Stimulated activated CD4-positive, alpha-beta T cell treated with anti-CD3 and anti-CD28 coated beads, Interleukin-4, amount 100 ng/mL, for 48 hours (primary cell): Measurements from ENCODE around the gene B4GALT7.
"Not testable (repeated sequence)": the region's sequence is repeated elsewhere in the genome, so short reads cannot be mapped to it uniquely, and the experiment has no call there.

Experiments used
- DNase-seq, 2 donors: peaks; one replicate each; pipeline ENCODE4 v3.0.0-alpha.2; 2020; ENCODE audit warnings: low read depth in 2 of 2

B4GALT7 gene, protein sequence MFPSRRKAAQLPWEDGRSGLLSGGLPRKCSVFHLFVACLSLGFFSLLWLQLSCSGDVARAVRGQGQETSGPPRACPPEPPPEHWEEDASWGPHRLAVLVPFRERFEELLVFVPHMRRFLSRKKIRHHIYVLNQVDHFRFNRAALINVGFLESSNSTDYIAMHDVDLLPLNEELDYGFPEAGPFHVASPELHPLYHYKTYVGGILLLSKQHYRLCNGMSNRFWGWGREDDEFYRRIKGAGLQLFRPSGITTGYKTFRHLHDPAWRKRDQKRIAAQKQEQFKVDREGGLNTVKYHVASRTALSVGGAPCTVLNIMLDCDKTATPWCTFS

DNA sequence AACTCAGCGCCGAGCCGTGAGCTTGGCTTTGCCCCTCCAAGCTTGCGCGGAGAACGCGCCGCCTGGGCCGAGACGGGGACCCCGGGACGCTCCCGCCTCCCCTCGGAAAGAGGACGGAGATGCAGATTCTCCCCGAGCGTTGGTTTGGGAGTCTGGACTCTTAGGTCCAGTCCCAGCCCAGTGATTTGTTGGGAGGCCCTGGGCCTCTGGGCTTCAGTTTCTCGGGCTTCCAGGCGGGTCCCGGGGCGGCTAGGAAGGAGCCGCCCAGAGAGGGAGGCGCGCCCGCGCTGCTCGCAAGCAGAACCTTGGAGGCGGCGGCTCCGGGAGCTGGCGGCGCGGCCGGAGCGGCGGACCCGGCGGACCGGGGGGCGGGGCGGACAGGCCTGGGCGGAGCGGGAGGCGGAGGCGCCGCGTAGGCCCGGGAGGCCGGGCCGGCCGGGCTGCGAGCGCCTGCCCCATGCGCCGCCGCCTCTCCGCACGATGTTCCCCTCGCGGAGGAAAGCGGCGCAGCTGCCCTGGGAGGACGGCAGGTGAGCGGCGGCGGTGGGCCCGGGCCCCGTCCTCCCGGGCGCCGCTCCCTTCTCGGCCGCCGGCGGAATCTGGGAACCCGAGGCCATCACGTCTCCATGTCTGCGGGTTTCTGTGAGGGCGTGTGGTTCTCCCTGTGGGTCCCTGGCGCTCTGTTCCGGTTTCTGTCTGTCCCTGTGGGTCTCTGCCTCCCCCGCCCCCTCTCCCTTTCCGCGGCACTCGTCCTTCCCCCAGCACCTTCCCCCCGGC lies at the start of gene B4GALT7:
Gene B4GALT7 (plus strand): TSS at position 402 of the 777 bp plus-strand sequence. CDS start 79 bp downstream, at position 481.
- DNase-seq, result peak; percentile 84 to 88

DNA sequence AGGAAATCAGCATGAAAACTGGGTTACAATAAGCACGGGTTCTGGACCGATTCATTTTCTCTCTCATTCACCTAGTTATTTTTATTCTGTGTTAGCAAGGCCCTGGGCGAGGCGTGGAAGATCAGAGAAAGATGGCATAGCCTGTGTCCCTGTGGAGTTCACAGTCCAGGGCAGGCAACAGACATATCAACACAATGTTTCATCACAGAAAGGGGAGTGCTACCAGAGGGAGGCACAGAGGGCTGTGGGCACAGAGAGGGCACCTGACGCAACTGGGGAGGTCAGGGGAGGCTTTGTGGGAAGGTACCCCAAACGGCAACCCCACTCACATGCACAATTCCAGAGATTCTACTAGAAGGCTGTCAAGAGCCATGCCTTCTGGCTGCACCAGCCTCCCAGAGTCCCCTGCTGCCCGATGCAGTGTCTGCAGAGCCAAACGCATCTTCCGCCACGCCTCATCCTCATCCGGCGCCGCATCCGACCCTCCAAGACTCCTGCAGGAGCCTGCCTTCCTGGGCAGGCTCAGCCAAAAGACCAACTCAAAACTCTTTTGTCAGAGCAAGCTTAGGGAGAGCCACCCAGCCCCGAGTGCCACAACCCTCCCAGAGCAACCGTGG lies 47.0 kb upstream of the B4GALT7 start:
- no peak for DNase-seq

DNA sequence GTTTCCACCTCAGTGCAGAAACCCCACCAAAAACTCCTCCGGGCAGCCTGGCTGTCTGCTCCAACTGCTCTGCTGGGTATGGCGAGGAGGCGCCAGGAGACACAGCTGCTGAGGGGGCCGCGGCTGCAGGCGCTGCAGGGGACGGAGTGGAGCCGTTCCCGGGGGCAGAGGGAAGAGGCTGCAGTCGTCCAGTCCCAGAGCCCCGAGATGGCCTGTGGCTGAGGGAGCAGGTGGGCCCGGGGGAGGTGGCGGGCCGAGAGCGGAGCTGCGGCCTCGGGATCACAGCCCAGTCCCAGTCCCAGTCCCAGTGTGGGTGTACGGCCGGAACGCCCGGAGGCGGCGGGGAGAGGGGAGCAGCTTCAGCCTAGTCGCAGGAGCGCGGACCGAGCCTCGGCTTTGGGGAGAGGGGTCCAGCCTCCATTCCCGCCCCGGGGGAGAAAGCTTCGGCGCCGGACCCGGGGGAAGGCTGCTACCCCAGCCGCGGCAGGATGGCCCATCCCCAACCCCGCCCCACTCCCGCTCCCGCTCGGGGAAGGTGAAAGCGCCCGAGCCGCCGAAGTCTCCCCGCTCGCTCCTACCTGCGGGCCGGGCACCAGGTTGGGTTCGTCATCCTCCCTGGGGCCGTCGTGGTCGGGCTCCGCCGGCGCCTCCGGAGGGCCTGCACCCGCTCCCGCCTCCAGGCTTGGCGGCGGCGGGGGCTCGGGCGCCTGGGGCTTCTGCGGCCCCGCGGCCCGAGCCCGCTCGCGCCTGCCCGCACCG lies 46.1 kb upstream of the B4GALT7 start:
- DNase-seq, result peak; percentile 20 to 37

DNA sequence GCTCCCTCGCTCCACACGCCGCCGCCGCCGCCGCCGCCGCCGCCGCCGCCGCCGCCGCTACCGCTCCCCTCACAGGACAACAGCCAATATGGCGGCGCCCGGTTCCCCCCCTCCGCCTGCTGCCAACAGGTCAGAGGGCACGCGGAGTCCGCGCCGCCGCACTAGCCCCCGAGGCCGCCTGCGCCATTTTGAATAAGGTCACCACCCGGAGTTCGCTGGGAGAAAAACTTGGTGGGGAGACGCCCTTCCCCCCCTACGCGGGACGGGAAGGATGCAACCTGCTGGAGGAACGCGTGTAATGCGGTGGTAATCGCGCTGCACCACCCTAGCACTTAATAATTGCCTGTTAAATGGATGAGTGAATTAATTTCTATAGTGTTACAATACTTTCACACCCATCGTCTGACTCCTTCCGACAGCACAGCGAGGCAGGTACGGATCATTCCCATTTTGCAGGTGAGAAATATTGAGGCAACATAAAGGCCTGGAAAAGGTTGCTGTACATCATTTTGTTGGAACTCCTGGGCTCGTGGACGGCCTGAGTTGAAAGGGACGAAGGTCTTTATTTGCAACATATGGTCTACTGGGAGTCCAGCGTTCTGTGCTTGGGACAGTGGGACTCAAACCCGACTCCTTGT lies 45.3 kb upstream of the B4GALT7 start, which contains the start of gene FAM193B:
Gene FAM193B (minus strand): TSS at position 90 of the 638 bp plus-strand sequence. CDS start 105 bp downstream, outside the sequence.
- DNase-seq, result peak; percentile 94 to 96

DNA sequence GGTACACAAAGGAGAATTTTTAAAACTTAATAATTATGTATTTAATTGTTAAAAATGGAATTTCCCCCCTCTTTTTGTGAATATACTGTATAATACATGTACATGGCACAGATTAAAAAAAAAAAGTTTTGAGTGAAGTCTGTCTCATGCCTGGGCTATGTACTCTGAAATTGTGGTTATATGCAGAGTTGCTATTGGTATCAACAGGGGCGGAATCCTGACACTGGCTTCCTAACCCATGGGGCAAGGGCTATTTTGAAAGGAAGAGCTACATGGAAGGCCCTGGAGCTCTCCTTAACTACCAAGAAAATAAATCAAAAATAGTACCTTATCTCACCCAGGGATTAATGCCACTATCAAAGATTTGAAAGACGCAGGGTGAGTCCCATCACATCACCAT lies 44.7 kb upstream of the B4GALT7 start:
- no peak for DNase-seq

DNA sequence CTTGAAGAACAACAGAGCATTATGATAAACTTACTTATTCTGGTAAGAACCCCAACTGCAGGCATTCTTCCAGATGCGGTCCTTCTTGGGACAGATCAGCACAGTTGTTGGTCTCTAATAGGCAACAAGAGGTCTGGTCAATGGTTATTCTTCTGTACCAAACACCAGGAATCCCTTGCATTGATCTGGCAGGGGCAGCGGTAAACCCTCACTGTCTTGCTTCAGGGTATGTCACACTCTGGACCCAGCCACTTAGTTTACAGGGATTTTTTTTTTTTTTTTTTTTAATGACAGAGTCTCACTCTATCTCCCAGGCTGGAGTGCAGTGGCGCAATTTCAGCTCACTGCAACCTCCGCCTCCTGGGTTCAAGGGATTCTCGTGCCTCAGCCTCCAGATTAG lies 44.3 kb upstream of the B4GALT7 start:
- no peak for DNase-seq

DNA sequence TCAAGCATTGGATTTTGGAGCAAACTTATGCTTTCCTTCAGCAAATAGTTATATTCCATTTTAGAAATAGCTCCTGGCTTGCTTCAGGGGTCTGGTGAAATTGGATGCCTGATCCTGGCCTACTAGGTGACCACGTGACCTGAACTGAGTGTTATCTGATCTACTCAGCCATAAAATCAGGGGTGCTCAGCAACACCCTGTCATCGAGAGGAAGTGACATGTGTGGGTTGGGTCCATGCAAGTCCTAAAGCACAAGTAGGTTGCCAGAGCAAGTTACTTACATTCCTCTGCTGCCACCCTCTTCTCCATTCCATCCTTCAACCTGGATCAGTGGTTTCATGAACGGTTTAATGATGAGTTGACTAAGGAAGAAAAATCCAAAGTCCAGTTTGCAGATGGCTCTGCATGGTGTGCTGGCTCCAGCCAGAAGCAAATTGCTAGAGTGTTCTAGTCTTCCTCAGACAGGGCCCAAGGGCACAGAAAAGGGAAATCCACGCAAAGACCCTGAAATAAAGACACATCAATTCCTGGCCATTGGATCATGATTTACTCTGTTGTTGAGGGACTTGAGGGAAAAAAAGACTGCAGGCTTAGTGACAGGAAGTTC lies 42.8 kb upstream of the B4GALT7 start:
- DNase-seq, result no peak

DNA sequence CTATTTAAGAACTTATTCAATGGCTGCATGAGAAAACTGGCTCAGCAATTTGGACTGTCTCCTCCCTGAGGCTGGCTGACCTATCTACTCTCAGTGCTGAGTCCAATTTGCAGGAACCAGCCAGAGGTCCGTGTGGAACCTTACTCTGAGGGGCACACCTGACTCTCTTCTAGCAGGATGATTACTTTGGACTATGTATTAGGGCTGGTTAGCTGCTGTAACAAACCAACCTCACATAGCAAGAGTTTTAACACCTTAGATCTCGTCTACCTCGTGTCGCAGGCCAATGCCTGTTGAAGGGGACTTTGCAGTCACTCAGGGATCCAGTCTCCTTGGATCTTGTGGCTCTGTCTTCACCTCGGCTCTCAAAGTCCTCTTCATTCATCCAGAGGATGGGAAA lies 42.1 kb upstream of the B4GALT7 start:
- no peak for DNase-seq

DNA sequence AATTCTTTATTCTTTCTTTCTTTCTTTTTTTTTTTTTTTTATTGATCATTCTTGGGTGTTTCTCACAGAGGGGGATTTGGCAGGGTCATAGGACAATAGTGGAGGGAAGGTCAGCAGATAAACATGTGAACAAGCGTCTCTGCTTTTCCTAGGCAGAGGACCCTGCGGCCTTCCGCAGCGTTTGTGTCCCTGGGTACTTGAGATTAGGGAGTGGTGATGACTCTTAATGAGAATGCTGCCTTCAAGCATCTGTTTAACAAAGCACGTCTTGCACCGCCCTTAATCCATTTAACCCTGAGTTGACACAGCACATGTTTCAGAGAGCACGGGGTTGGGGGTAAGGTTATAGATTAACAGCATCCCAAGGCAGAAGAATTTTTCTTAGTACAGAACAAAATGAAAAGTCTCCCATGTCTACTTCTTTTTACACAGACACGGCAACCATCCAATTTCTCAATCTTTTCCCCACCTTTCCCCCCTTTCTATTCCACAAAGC lies 40.4 kb upstream of the B4GALT7 start:
- DNase-seq, result not testable (repeated sequence)

DNA sequence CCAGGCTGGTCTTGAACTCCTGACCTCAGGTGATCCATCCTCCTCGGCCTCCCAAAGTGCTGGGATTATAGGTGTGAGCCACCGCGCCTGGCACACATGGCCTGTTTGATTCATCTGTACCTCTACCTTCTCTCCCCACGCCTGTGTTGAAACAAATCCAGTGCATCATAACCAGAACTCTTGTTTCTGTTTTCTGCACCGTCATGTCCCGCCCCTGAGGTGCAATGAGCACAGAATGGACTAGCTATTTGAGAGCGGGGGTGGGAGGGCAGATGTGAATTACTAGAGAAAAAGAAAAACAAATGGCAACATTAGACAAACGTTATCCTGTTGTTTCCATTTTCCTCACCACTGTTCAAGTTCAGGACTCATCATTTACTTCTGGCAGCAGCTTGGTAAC lies 34.9 kb upstream of the B4GALT7 start:
- no peak for DNase-seq

DNA sequence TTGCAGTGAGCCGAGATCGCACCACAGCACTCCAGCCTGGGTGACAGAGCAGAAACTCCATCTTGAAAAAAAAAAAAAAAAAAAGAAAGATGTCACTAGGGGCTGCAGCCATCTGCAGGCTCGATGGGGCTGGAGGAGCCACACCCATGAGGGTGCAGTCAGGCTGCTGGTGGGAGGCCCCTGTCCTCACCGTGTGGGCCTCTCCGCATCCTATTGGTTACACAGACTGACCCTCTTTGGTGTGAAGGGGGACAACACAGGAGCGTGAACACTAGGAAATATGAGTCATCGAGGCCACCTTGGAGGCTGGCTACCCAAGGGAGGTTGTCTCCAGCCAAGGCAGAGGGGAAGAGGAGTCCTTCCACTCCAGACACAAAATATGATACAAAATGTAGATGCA lies 31.6 kb upstream of the B4GALT7 start:
- no peak for DNase-seq

DNA sequence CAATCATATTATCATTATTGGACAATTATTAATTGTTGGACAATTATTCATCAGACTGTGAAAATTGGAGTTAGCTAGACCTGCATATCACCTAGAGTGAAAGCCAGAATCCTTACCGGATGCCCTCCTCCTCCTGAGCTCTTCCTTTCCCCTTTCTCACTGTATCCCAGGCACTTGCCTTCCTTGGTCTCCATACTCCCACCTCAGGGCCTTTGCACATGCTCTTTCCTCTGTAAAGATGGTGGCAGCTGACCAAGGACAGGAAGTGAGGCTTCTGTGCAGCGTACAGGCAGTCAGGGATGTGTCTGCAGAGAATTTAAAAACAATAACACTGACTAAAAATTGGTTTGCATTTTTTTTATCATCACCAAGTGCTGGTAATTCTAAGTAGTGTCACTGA lies 30.0 kb upstream of the B4GALT7 start:
- no peak for DNase-seq

DNA sequence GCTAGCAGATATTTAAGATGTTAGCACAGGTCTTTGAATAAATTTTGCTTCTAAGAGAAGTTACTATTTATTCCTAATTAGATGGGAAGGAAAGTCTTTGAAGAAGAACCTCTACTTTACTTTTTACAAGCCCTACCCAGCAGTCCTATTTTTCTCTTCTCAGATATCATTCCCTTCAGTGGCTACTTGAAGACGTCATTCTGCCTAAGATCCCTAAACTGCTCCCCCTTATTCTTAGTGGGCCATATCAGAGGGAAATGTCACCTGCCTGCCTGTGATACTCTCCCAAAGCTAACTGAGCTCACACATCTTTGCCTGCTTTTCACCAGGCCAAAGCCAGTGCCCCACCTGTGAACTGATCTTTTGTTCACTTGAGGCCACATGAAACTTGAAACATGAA lies 24.4 kb upstream of the B4GALT7 start:
- DNase-seq, result no peak

DNA sequence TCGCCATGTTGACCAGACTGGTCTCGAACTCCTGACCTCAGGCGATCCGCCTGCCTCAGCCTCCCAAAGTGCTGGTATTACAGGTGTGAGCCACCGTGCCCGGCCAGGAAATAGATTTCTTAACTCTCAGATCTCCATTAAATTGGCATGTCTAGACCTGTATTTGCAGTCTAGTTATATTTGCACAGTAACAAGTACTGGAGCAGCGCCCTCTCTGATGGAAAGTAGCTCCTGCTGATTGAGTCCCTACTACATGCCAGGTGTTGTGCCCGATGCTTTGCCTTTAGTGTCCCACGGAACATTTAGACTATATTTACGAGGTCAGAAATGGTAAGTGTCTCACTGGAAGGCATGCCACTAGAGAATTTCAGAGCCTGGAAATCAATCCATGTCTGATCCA lies 23.8 kb upstream of the B4GALT7 start:
- no peak for DNase-seq

DNA sequence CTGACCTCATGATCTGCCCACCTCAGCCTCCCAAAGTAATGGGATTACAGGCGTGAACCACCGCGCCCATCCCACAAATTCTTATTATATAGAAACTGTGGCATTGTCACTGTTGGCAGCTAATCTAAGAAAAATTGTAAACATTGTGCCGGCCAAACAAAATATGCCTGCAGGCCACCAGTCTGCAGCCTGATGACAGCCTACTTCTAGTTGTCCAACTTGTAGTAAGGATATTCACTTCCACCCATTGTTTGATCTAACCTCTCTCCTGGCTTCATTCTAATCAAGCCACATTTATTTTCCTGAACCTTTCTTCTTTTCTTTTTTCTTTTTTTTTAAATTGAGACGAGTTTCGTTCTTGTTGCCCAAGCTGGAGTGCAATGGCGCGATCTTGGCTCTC lies 21.6 kb upstream of the B4GALT7 start:
- DNase-seq, result no peak

DNA sequence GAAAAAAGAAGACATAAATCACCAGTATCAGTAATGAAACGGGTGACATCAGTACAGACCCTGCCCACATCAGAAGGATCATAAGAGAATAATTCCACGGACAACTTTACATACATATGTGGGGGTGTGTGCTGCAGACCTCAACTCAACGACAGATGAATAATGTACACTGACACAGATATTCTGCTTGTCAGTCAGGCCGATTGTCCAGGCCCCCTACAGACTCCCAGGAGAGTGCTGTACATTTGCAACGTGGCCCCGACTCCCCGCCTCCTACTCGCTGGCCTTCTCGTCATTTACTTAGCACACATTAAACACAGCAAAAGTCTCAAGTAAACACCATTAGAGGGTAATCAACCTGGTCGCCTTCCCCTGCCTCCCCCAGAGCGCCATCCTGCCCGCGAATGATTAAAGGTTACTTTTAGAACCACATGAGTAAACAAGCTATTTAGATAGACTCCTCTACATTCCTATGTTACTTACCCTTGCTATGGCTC lies 11.5 kb upstream of the B4GALT7 start:
- no peak for DNase-seq

DNA sequence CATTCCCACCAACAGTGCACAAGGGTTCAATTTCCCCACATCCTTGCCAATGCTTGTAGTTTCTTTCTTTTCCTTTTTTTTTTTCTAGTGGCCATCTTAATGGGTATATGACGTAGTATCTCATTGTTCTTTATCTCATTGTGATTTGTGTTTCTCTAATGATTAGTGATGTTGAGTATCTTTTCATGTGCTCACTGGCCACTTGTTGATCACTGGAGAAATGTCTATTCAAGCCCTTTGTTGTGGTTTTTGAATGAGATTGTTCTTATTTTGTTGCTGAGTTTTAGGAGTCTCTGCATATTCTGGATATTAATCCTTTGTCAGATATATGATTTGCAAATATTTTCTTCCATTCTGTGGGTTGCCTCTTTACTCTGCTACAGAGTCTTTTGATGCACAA lies 9.5 kb upstream of the B4GALT7 start:
- DNase-seq, result no peak

DNA sequence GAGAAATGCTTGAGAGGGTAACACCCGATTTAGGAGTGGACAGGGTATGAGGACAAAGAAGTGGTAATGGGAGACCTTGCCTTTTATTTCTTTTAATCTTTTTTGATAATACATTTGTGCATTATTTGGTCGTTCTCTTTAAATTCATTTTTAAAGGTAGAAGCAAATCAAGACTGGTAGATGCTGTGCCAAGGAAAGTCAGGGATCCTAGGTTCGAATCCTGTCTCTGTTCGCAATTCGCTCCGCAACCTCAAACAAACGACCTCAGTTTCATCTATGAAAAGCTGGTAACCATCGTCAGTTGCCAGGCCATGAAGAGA lies 8.3 kb upstream of the B4GALT7 start:
- DNase-seq, result no peak

DNA sequence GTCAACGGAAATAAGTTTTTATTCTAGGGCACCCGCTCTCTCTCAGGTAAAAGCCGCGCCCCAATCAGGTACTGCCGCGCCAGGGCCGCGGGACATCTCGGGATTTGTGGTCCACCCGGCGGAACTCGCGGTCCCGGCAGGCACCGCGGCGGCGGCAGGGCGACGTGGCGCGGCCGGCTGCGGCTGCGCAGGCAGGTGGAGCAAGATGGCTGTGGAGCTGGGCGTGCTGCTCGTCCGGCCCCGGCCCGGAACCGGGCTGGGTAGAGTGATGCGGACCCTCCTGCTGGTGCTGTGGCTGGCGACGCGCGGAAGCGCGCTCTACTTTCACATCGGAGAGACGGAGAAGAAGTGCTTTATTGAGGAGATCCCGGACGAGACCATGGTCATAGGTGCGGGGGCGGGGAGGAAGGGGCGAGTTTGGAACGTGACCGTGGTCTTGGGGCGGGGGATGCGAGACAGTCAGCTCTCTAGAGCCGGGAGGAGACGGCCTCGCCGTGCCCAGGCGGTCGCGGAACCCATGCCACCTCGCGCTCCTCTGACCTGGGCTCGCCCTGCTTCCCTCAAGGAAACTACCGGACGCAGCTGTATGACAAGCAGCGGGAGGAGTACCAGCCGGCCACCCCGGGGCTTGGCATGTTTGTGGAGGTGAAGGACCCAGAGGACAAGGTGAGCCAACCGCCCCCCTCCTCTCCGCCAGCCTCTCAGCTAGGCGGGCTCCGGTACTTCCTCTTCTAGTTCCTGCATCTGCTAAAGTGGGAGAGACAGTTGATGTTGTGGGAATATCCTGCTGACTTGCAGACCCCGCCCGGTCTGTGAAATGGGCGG lies 7.7 kb upstream of the B4GALT7 start, which contains the start of gene TMED9:
Gene TMED9 (plus strand): TSS at position 194 of the 825 bp plus-strand sequence. CDS start 12 bp downstream, at position 206.
- DNase-seq, result peak; percentile 81 to 83

DNA sequence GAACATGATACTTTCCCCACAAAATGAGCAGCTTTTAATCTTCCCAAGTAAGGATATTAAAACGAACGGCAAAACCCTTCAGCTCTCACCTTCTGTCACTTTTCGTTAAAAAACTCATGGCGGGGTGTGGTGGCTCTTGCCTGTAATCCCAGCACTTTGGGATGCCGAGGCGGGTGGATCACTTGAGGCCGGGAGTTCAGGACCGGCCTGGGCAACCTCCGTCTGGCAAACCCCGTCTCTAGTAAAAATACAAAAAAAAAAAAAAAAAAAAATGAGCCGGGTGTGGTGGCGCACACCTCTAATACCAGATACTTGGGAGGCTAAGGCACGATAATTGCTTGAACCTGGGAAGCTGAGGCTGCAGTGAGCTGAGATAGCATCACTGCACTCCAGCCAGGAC lies 7.0 kb upstream of the B4GALT7 start:
- no peak for DNase-seq
